GM21529 (cell line): Measurements from ENCODE around the gene SYNE2.
"Not testable (repeated sequence)": the region's sequence is repeated elsewhere in the genome, so short reads cannot be mapped to it uniquely, and the experiment has no call there.

Experiments
- ATAC-seq: cut with Tn5 transposase; IDR thresholded peaks from one replicate; pipeline ENCODE4 v1.9.1; 2021; ENCODE audit not compliant: unreplicated experiment

Gene SYNE2

GRCh38 chr14:63852817-63853731 lies at the start of gene SYNE2:
Gene SYNE2, plus strand, starts transcription at chr14:63853004. Its CDS starts 56,145 bp downstream, at chr14:63909149.
- peak; percentile 84 for ATAC-seq

DNA sequence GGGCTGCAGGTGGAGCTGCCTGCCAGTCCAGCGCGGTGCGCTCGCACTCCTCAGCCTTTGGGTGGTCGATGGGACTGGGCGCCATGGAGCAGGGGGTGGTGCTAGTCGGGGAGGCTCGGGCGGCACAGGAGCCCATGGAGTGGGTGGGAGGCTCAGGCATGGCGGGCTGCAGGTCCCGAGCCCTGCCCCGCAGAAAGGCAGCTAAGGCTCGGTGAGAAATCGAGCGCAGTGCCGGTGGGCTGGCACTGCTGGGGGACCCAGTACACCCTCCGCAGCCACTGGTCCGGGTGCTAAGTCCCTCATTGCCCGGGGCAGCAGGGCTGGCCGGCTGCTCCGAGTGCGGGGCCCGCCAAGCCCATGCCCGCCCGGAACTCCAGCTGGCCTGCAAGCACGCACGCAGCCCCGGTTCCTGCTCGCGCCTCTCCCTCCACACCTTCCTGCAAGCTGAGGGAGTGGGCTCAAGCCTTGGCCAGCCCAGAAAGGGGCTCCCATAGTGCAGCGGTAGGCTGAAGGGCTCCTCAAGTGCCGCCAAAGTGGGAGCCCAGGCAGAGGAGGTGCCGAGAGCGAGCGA lies 49.5 kb upstream of the SYNE2 start:
- ATAC-seq: not testable (repeated sequence)

DNA sequence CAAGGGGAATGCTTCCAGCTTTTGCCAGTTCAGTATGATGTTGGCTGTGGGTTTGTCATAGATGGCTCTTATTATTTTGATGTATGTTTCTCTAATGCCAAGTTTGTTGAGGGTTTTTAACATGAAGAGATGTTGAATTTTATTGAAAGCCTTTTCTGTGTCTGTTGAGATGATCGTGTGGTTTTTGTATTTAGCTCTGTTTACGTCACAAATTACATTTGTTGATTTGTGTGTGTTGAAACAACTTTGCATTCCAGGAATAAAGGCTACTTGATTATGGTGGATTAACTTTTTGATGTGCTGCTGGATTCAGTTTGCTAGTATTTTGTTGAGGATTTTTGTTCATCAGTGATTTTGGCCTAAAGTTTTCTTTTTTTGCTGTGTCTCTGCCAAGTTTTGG lies 46.7 kb upstream of the SYNE2 start:
- ATAC-seq: not testable (repeated sequence)

DNA sequence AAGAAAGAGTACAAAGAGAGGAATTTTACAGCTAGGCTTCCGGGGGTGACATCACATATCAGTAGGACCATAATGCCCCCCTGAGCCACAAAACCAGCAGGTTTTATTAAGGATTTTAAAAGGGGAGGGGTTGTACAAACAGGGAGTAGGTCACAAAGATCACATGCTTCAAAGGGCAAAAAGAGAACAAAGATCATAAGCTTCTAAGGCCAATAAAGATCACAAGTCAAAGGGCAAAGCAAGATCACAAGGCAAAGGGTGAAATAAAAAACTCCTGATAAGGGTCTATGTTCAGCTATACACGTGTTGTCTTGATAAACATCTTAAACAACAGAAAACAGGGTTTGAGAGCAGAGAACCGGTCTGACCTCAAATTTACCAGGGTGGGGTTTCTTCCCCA lies 41.1 kb upstream of the SYNE2 start:
- not testable (repeated sequence) for ATAC-seq

DNA sequence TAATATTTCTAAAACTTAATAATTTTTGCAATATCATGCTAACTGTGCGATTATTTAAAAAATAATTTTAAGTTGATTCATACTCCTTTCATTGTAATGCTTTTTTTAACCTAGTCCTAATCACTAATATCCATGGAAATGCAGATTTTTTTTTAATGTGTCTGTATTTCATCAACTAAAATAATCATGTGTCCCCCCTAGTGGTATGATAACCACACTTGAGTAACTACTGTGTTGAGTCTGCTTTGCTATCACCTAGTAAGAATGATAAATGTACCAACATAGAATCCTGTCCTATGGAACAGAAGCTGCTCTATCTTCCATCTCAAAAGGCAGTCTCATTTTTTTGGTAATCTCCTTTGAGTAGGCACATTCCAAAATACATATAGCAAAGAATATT lies 19.1 kb upstream of the SYNE2 start:
- no peak for ATAC-seq

- no peak for ATAC-seq
Measured at GRCh38 chr14:63840981-63841380, 11.8 kb upstream of the SYNE2 start.

DNA sequence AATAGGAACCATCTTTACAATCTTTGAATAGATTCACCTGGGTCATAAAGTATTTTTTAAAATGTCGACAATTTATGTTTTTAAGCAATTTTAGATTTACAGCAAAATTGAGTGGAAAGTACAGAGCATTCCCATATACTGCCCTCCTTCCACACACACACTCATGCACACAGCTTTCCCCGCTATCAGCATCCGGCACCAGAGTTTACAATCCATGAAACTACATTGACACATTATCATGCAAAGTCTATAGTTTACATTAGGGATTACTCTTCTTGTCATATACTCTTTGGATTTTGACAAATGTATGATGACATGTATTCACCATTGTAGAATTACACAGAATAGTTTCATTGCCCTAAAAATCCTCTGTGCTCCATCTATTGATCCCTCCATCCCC lies 9.0 kb upstream of the SYNE2 start:
- no peak for ATAC-seq

GRCh38 chr14:63848890-63849289 lies 3.9 kb upstream of the SYNE2 start:
- no peak for ATAC-seq

DNA sequence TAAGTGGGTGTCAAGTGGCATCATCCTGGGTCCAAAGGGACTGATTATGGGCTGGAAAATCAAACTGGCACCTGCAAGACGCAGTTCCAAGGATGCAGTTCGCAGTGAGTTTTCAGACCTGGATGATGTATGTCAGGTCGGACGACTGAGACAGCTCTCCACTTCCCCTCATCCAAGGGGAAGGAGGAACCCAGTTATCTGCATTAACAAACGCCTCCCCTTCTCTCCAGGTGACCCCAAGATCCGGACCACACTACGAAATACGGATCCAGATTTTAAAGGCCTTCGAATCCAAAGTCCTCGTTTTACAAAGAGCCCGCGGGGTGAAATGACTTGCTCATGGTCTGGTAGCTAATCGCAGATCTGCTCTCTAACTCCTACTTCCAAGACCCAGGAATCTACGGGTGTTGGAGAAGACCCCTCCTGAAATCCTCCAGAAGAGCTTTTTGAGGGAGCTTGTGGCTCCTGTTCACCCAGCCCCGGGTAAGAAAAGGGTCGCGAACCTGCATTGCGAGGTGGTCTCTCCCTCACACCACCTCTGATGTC lies 460 bp upstream of the SYNE2 start:
- no peak for ATAC-seq

DNA sequence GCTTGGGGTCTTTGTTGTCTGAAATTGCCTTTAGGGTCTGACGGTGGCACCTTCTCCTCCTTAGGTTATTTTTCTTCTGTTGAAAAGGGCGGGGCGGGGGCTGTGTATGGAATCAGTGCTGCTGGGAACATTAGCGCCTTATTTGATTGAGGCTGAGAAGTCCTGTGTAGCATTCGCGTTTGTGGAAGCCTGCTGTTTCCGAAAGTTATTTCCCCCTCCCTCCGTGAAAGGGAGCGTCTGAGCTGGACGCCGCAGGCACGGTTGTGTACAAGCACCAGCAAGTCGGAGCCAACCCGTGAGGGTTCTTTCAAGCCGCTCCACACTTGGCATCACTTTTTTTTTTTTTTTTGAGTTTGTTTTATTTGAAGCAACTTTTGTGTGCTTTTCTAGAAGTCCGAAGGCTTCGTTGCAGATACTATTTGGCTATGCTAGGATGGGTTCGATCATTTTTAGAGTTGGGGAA lies 1.1 kb downstream of the SYNE2 start:
- ATAC-seq: peak; percentile 37

DNA sequence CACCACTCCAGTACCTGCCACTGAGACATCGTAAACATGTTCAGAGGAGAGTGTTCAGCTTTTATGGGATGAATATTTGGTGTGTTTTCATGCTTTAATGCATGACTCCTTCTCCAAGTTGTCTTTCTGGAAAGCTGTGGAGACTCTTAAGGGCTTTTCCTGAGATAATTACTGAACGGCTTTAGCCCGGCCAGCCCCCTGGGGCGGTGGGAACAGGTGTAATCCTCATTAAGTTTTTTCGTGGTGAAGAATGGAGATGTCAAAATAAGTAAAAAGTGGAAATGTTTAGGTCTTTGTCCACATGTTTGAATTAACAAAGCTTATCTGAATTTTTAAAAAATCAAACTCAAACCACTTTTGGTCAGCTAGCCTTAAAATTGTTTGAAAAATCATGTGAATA lies 1.5 kb downstream of the SYNE2 start:
- ATAC-seq: no peak

DNA sequence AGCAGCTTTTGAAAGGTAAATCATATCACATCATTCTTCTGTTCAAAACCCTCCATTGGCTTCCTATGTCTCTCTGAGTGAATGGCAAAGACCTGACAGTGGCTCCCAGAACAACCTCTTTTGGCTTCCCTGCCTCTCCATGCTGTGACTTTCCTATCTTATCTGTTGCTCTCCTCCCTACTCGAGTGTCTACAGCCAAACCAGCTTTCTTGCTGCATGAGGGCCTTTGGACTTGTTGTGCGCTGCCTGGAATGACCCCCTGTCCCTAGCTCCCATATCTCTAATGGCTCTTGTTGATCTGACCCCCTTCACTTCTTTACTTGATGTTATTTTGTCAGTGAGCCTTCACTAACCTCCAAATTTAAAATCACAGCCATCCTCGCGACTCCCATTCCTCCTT lies 2.5 kb downstream of the SYNE2 start:
- no peak for ATAC-seq

- ATAC-seq: no peak
Measured at GRCh38 chr14:63857466-63858030, 4.7 kb downstream of the SYNE2 start.

GRCh38 chr14:63860146-63860545 lies 7.3 kb downstream of the SYNE2 start:
- no peak for ATAC-seq

- no peak for ATAC-seq
Measured at GRCh38 chr14:63862163-63862562, 9.4 kb downstream of the SYNE2 start.

DNA sequence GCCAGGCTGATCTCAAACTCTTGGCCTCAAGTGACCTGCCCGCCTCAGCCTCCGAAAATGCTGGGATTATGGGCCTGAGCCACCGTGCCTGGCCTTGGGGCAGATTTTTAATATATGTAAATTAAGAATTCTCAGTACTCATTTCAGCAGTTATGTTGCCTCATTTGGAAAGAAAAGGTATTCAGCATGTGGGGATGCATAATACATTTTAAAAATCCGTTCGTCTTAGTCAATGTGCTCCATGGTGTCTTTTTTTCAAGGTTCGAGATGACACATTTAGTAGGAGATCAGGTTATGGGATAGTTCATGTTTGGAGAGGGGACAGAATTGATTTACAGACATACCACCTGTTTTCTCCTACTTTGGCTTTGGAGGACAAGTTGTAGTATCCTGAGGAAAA lies 10.2 kb downstream of the SYNE2 start:
- no peak for ATAC-seq

GRCh38 chr14:63864775-63865174 lies 12.0 kb downstream of the SYNE2 start:
- not testable (repeated sequence) for ATAC-seq

DNA sequence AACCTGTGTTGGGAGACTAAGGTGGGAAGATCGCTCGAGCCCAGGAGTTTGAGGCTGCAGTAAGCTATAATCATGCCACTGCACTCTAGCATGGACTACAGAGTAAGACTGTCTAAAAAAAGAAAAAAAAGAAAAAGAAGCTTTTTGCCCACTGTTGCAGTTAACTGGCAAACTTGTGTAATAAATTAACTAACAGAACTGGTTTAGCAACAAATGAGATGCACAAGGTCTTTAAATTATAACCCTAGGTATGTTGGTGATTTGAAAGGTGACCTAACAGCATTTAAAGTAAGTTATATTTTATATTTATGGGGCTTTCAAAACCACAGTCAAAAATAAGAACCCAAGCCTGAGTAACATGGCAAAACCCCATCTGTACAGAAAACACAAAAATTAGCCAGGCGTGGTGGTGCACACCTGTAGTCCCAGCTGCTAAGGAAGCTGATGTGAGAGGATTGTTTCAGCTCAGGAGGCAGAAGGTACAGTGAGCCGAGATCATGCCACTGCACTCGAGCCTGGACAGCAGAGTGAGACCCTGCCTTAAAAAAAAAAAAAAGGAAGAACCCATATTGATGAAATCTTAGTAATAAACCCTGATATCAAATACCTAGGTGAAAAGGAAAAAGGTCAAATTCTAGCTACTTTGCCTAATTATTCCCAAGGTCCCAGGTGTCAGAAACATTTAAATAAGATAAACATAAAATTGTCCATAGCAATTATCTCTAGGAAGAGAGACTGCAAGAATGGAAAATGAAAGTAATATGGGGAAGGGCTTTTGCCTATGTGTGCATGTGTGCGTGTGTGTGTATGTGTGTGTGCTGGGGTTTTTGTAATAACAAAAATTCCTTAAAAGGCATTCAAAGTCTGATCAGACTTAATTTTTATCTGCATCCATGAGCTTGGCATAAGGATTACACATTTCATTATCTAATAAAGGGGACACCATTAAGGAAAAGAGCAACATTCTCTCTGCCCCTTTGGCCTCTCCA lies 15.4 kb downstream of the SYNE2 start:
- ATAC-seq: no peak

DNA sequence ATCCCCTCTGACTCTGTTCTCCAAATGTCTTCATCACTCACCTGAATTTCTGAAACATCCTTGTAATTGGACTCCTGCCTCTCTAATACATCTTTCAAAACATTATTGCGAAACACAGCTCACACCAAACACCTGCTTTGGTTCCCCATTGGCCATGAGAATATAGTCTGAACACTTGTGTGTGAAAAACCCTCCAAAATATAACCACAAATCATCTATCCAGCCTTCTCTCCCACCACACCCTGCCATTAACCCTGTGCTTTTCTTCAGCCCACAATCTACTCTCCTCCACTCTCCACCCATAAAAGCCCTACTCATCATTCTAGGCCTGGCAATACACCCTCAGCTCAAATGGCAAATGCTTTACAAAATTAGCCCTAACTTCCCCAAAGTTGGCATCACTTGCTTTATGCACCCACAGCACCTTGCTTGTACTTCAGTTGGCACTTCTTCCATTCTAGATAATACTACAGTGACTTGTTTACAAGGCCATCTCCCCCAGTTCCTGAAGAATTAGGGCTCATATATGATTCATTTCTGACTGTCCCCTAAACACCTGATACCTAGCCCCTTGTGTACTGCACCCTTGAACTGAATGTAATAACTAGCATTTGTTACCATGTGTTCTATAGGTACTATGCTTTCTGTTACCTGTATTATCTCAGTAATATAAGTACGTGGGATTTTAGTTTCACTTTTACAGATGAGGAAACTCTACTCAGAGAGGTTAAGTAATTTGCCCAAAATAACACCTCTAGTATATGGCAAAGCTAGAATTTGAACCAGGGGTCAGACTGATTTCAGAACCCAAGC lies 17.3 kb downstream of the SYNE2 start:
- ATAC-seq: peak; percentile 56

DNA sequence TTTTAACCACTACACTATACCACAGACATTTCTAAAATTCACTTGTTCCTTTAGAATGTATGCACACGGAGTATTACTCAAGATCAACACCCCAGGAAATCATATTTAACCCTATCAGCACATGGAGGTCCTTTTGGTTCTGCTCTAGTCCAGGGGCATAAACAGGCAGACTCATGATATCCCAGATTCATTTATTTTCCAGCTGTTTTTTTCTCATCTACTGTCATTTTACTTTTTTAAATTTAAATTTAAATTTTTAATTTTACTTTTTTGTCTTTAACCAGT lies 17.9 kb downstream of the SYNE2 start:
- ATAC-seq: not testable (repeated sequence)
